Fibroblast of skin of back (primary cell): ENCODE results near the gene MOK.

Experiments used
- DNase-seq: peaks from one replicate; pipeline ENCODE4 v3.0.0-alpha.2; 2013

MOK gene

GRCh38 chr14:102222751-102223150 lies 82.2 kb downstream of the MOK start:
- DNase-seq: no peak

GRCh38 chr14:102222009-102222575 lies 82.9 kb downstream of the MOK start:
- DNase-seq: no peak

- peak; percentile 50 for DNase-seq
These were observed 83.9 kb downstream of the MOK start for GRCh38 chr14:102221026-102221425.

- no peak for DNase-seq
These were observed 84.9 kb downstream of the MOK start for GRCh38 chr14:102220031-102220430.

GRCh38 chr14:102219316-102219715 lies 85.6 kb downstream of the MOK start:
- no peak for DNase-seq

- DNase-seq: no peak
These were observed 86.3 kb downstream of the MOK start for GRCh38 chr14:102218688-102219087.

- DNase-seq: no peak
These were observed 87.0 kb downstream of the MOK start for GRCh38 chr14:102217987-102218421.

- DNase-seq: no peak
These were observed 87.6 kb downstream of the MOK start for GRCh38 chr14:102217399-102217798.

- no peak for DNase-seq
These were observed 89.3 kb downstream of the MOK start for GRCh38 chr14:102215576-102216250.

- DNase-seq: no peak
These were observed 89.9 kb downstream of the MOK start for GRCh38 chr14:102215071-102215470.

- DNase-seq: no peak
These were observed 90.8 kb downstream of the MOK start for GRCh38 chr14:102213984-102214658.

GRCh38 chr14:102213470-102213869 lies 91.5 kb downstream of the MOK start:
- no peak for DNase-seq

GRCh38 chr14:102212845-102213244 lies 92.1 kb downstream of the MOK start:
- no peak for DNase-seq

- no peak for DNase-seq
These were observed 92.6 kb downstream of the MOK start for GRCh38 chr14:102212356-102212755.

GRCh38 chr14:102211240-102211639 lies 93.7 kb downstream of the MOK start:
- no peak for DNase-seq

- DNase-seq: no peak
These were observed 94.4 kb downstream of the MOK start for GRCh38 chr14:102210421-102211042.

- peak; percentile 15 for DNase-seq
These were observed 95.6 kb downstream of the MOK start for GRCh38 chr14:102209224-102209966.

- DNase-seq: no peak
These were observed 96.2 kb downstream of the MOK start for GRCh38 chr14:102208741-102209140.

GRCh38 chr14:102207831-102208365 lies 97.1 kb downstream of the MOK start:
- no peak for DNase-seq

GRCh38 chr14:102206918-102207317 lies 98.0 kb downstream of the MOK start:
- DNase-seq: no peak

- no peak for DNase-seq
These were observed 99.4 kb downstream of the MOK start for GRCh38 chr14:102205560-102205959.

GRCh38 chr14:102203382-102203781 lies 101.6 kb downstream of the MOK start:
- DNase-seq: no peak

- no peak for DNase-seq
These were observed 102.0 kb downstream of the MOK start for GRCh38 chr14:102202944-102203343.
